PC-9 (cell line): ENCODE data around the gene SMG6.

ENCODE experiments used
- EZH2 ChIP-seq: fragments of 200-600 bp; sonication (generic); IDR thresholded peaks from 2 replicates; pipeline ENCODE4 v1.8.0; 2017; ENCODE audit warnings: antibody characterized with exemption, low read depth
- TF ChIP-seq, protein P1 (sequence below): fragments of 200-600 bp; sonication (generic); conservative IDR thresholded peaks from 2 replicates; pipeline ENCODE4 v1.6.1; 2017; ENCODE audit warnings: mixed run types, antibody characterized with exemption, mild to moderate bottlenecking, moderate library complexity

DNA sequence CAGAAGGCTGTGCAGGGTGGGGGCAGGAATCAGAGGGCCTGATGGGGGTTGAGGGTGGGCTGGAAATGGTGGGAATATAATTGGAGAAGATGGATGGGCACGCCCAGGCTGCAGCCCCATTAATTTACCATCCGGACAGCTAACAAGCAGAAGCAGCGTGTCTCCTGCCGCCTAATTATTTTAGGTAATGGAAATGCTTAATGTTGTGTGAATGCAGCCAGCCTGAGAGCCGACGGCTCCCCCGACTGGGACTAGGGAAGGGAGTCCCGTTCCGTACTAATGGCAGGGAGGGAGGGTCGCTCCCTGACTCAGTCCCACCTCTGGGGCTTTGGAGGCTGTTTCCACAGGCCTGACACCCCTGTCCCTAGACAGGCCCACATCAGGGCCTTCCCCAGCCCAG, 266.4 kb downstream of the SMG6 start:
- TF ChIP-seq, protein P1, sequence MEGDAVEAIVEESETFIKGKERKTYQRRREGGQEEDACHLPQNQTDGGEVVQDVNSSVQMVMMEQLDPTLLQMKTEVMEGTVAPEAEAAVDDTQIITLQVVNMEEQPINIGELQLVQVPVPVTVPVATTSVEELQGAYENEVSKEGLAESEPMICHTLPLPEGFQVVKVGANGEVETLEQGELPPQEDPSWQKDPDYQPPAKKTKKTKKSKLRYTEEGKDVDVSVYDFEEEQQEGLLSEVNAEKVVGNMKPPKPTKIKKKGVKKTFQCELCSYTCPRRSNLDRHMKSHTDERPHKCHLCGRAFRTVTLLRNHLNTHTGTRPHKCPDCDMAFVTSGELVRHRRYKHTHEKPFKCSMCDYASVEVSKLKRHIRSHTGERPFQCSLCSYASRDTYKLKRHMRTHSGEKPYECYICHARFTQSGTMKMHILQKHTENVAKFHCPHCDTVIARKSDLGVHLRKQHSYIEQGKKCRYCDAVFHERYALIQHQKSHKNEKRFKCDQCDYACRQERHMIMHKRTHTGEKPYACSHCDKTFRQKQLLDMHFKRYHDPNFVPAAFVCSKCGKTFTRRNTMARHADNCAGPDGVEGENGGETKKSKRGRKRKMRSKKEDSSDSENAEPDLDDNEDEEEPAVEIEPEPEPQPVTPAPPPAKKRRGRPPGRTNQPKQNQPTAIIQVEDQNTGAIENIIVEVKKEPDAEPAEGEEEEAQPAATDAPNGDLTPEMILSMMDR, result no peak
- no peak for TF ChIP-seq EZH2
